WTC11 (cell line): ENCODE measurements around the gene SMIM10L1. TPM values are rescaled to one million over a fixed set of nuclear protein-coding genes. Genes with fewer than 3 reads are reported as not detected.

ENCODE experiments used
- ATAC-seq: fragments of 200-7000 bp; cut with Tn5 transposase; 2 replicates; pipeline ENCODE4 v1.10.0; 2021; ENCODE audit warnings: mild to moderate bottlenecking, moderate library complexity
- CTCF ChIA-PET: fragments of 300-600 bp; sonication (Branson Sonifier 250); formaldehyde crosslinking; loops from one replicate; lab custom pipeline; 2021; ENCODE audit warnings: antibody characterized with exemption; lab: Charles Lee
- POLR2A ChIA-PET: fragments of 350-600 bp; sonication (Branson Sonifier 250); formaldehyde crosslinking; loops from one replicate; lab custom pipeline; 2021; ENCODE audit warnings: antibody characterized with exemption; lab: Charles Lee
- DNase-seq: peaks from one replicate; pipeline ENCODE4 v3.0.0; 2021; ENCODE audit warnings: low spot score
- H3K27ac Mint-ChIP-seq: 2 replicates; pipeline ENCODE4 v1.8.0; 2021; ENCODE audit warnings: mixed read lengths
- H3K27me3 Mint-ChIP-seq: 2 replicates; pipeline ENCODE4 v1.8.0; 2021; ENCODE audit warnings: low read depth, mild to moderate bottlenecking, moderate library complexity, mixed read lengths
- H3K36me3 Mint-ChIP-seq: 2 replicates; pipeline ENCODE4 v1.8.0; 2021; ENCODE audit warnings: mixed read lengths
- H3K4me1 Mint-ChIP-seq: 2 replicates; pipeline ENCODE4 v1.8.0; 2022; ENCODE audit warnings: mixed read lengths
- H3K4me3 Mint-ChIP-seq: 2 replicates; pipeline ENCODE4 v1.8.0; 2021; ENCODE audit warnings: mild to moderate bottlenecking, moderate library complexity, mixed read lengths
- H3K9me3 Mint-ChIP-seq: 2 replicates; pipeline ENCODE4 v1.8.0; 2021; ENCODE audit warnings: mixed read lengths
- EMX1 ChIP-seq: fragments of 250-450 bp; sonication (Bioruptor Pico); IDR thresholded peaks from 2 replicates; pipeline ENCODE4 v1.8.0; 2021; ENCODE audit warnings: mild to moderate bottlenecking
- ETV6 ChIP-seq: sonication (generic); formaldehyde crosslinking; IDR thresholded peaks from 2 replicates; pipeline ENCODE4 v1.8.1; 2022; ENCODE audit warnings: mild to moderate bottlenecking, missing genetic modification reagents
- FOXP1 ChIP-seq: sonication (generic); formaldehyde crosslinking; IDR thresholded peaks from 2 replicates; pipeline ENCODE4 v1.8.0; 2022; ENCODE audit warnings: missing genetic modification reagents, mild to moderate bottlenecking, moderate library complexity, borderline replicate concordance
- GABPB1 ChIP-seq: sonication (generic); formaldehyde crosslinking; IDR thresholded peaks from 2 replicates; pipeline ENCODE4 v1.8.1; 2023; ENCODE audit warnings: mild to moderate bottlenecking, missing genetic modification reagents
- GTF2I ChIP-seq: fragments of 250-450 bp; sonication (Bioruptor Pico); conservative IDR thresholded peaks from 2 replicates; pipeline ENCODE4 v1.4.0; 2021; ENCODE audit warnings: mild to moderate bottlenecking
- NFATC4 ChIP-seq: fragments of 250-450 bp; sonication (Bioruptor Pico); IDR thresholded peaks from 2 replicates; pipeline ENCODE4 v1.9.0; 2021; ENCODE audit warnings: mild to moderate bottlenecking
- NFE2L1 ChIP-seq: sonication (generic); formaldehyde crosslinking; IDR thresholded peaks from 2 replicates; pipeline ENCODE4 v1.8.1; 2023; ENCODE audit warnings: missing genetic modification reagents
- NR3C1 ChIP-seq: sonication (generic); formaldehyde crosslinking; conservative IDR thresholded peaks from 2 replicates; pipeline ENCODE4 v1.8.1; 2023; ENCODE audit warnings: low read depth, mild to moderate bottlenecking, missing genetic modification reagents
- SOX15 ChIP-seq: fragments of 250-450 bp; sonication (Bioruptor Pico); IDR thresholded peaks from 2 replicates; pipeline ENCODE4 v1.9.0; 2021; ENCODE audit warnings: mild to moderate bottlenecking
- SP1 ChIP-seq: sonication (generic); formaldehyde crosslinking; conservative IDR thresholded peaks from 2 replicates; pipeline ENCODE4 v1.8.1; 2022; ENCODE audit warnings: missing genetic modification reagents
- TEAD1 ChIP-seq: sonication (generic); formaldehyde crosslinking; IDR thresholded peaks from 2 replicates; pipeline ENCODE4 v1.8.0; 2022; ENCODE audit warnings: mild to moderate bottlenecking, missing genetic modification reagents
- TP53 ChIP-seq: sonication (generic); formaldehyde crosslinking; IDR thresholded peaks from 2 replicates; pipeline ENCODE4 v1.8.1; 2023; ENCODE audit warnings: mild to moderate bottlenecking, missing genetic modification reagents
- ZNF121 ChIP-seq: sonication (generic); formaldehyde crosslinking; IDR thresholded peaks from 2 replicates; pipeline ENCODE4 v1.8.0; 2023; ENCODE audit warnings: missing genetic modification reagents
- ZNF219 ChIP-seq: sonication (generic); formaldehyde crosslinking; IDR thresholded peaks from 2 replicates; pipeline ENCODE4 v1.8.0; 2023; ENCODE audit warnings: missing genetic modification reagents, mild to moderate bottlenecking, borderline replicate concordance
- total RNA-seq: library from RNA; stranded (reverse); gene quantifications from 3 replicates; pipeline ENCODE4 v1.2.3, GENCODE V29; 2021
- TF ChIP-seq, protein P1 (sequence below): sonication (generic); formaldehyde crosslinking; IDR thresholded peaks from 2 replicates; pipeline ENCODE4 v1.8.1; 2023; ENCODE audit warnings: mild to moderate bottlenecking, missing genetic modification reagents, moderate library complexity
- TF ChIP-seq, protein P2 (sequence below): fragments of 250-450 bp; sonication (Bioruptor Pico); IDR thresholded peaks from 2 replicates; pipeline ENCODE4 v1.9.0; 2021; ENCODE audit warnings: mild to moderate bottlenecking
- TF ChIP-seq, protein P3 (sequence below): fragments of 250-450 bp; sonication (Bioruptor Pico); IDR thresholded peaks from 2 replicates; pipeline ENCODE4 v1.9.0; 2021; ENCODE audit warnings: mild to moderate bottlenecking, borderline replicate concordance
- TF ChIP-seq, protein P4 (sequence below): sonication (generic); formaldehyde crosslinking; conservative IDR thresholded peaks from 2 replicates; pipeline ENCODE4 v1.8.1; 2023; ENCODE audit warnings: mild to moderate bottlenecking, low read depth, missing genetic modification reagents, moderate library complexity
- TF ChIP-seq, protein P5 (sequence below): fragments of 250-450 bp; sonication (Bioruptor Pico); IDR thresholded peaks from 2 replicates; pipeline ENCODE4 v1.8.0; 2021; ENCODE audit warnings: mild to moderate bottlenecking
- TF ChIP-seq, protein P6 (sequence below): fragments of 200-600 bp; IDR thresholded peaks from 2 replicates; pipeline ENCODE4 v1.8.0; 2022; ENCODE audit warnings: antibody characterized with exemption

SMIM10L1 gene
- total RNA-seq, 1 experiment from 2014 or later, result 12.2 TPM

DNA sequence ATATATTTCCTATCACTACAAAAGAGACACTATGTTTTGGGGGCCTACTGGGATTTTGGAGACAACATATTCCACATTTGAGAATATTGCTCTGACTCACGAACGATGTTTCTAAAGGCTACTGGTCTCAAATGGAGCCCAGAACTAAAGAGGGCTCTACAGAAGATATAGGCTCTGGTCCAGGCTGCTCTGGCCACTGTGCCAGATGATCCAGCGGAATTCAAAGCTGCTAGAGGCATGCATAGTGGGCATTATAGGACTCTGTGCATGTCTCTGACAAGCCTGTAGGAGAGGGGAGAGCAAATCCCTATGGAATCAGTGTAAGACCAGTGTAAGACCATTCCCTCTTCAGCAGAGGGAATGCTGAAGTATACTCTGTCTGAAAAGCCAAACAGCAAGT, 40.6 kb upstream of the SMIM10L1 start:
- H3K9me3 Mint-ChIP-seq, result peaks cover 12% of the 10 kb centered on the region
- ATAC-seq (no peak), DNase-seq (no peak)
- no peaks in the 10 kb centered on the region for H3K27me3 Mint-ChIP-seq
- peaks cover 20% of the 10 kb centered on the region for H3K36me3 Mint-ChIP-seq
- H3K27ac Mint-ChIP-seq, result peak overlapping the region; percentile 74
- TF ChIP-seq ZNF219 (CRISPR knock-in tag), result no peak
- TF ChIP-seq NFATC4 (CRISPR knock-in tag), result no peak
- TF ChIP-seq GTF2I (CRISPR knock-in tag), result no peak
- TF ChIP-seq, protein P1, sequence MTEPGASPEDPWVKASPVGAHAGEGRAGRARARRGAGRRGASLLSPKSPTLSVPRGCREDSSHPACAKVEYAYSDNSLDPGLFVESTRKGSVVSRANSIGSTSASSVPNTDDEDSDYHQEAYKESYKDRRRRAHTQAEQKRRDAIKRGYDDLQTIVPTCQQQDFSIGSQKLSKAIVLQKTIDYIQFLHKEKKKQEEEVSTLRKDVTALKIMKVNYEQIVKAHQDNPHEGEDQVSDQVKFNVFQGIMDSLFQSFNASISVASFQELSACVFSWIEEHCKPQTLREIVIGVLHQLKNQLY (CRISPR knock-in tag), result no peak
- no peak for TF ChIP-seq GABPB1 (CRISPR knock-in tag)
- TF ChIP-seq TP53 (CRISPR knock-in tag), result no peak
- TF ChIP-seq, protein P2, sequence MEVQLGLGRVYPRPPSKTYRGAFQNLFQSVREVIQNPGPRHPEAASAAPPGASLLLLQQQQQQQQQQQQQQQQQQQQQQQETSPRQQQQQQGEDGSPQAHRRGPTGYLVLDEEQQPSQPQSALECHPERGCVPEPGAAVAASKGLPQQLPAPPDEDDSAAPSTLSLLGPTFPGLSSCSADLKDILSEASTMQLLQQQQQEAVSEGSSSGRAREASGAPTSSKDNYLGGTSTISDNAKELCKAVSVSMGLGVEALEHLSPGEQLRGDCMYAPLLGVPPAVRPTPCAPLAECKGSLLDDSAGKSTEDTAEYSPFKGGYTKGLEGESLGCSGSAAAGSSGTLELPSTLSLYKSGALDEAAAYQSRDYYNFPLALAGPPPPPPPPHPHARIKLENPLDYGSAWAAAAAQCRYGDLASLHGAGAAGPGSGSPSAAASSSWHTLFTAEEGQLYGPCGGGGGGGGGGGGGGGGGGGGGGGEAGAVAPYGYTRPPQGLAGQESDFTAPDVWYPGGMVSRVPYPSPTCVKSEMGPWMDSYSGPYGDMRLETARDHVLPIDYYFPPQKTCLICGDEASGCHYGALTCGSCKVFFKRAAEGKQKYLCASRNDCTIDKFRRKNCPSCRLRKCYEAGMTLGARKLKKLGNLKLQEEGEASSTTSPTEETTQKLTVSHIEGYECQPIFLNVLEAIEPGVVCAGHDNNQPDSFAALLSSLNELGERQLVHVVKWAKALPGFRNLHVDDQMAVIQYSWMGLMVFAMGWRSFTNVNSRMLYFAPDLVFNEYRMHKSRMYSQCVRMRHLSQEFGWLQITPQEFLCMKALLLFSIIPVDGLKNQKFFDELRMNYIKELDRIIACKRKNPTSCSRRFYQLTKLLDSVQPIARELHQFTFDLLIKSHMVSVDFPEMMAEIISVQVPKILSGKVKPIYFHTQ (CRISPR knock-in tag), result no peak
- TF ChIP-seq FOXP1 (CRISPR knock-in tag), result no peak
- TF ChIP-seq NFE2L1 (CRISPR knock-in tag), result no peak
- TF ChIP-seq, protein P3, sequence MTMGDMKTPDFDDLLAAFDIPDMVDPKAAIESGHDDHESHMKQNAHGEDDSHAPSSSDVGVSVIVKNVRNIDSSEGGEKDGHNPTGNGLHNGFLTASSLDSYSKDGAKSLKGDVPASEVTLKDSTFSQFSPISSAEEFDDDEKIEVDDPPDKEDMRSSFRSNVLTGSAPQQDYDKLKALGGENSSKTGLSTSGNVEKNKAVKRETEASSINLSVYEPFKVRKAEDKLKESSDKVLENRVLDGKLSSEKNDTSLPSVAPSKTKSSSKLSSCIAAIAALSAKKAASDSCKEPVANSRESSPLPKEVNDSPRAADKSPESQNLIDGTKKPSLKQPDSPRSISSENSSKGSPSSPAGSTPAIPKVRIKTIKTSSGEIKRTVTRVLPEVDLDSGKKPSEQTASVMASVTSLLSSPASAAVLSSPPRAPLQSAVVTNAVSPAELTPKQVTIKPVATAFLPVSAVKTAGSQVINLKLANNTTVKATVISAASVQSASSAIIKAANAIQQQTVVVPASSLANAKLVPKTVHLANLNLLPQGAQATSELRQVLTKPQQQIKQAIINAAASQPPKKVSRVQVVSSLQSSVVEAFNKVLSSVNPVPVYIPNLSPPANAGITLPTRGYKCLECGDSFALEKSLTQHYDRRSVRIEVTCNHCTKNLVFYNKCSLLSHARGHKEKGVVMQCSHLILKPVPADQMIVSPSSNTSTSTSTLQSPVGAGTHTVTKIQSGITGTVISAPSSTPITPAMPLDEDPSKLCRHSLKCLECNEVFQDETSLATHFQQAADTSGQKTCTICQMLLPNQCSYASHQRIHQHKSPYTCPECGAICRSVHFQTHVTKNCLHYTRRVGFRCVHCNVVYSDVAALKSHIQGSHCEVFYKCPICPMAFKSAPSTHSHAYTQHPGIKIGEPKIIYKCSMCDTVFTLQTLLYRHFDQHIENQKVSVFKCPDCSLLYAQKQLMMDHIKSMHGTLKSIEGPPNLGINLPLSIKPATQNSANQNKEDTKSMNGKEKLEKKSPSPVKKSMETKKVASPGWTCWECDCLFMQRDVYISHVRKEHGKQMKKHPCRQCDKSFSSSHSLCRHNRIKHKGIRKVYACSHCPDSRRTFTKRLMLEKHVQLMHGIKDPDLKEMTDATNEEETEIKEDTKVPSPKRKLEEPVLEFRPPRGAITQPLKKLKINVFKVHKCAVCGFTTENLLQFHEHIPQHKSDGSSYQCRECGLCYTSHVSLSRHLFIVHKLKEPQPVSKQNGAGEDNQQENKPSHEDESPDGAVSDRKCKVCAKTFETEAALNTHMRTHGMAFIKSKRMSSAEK (CRISPR knock-in tag), result no peak
- no peak for TF ChIP-seq EMX1 (CRISPR knock-in tag)
- TF ChIP-seq SOX15 (CRISPR knock-in tag), result no peak
- no peak for TF ChIP-seq TEAD1
- TF ChIP-seq ZNF121, result no peak
- TF ChIP-seq, protein P4, sequence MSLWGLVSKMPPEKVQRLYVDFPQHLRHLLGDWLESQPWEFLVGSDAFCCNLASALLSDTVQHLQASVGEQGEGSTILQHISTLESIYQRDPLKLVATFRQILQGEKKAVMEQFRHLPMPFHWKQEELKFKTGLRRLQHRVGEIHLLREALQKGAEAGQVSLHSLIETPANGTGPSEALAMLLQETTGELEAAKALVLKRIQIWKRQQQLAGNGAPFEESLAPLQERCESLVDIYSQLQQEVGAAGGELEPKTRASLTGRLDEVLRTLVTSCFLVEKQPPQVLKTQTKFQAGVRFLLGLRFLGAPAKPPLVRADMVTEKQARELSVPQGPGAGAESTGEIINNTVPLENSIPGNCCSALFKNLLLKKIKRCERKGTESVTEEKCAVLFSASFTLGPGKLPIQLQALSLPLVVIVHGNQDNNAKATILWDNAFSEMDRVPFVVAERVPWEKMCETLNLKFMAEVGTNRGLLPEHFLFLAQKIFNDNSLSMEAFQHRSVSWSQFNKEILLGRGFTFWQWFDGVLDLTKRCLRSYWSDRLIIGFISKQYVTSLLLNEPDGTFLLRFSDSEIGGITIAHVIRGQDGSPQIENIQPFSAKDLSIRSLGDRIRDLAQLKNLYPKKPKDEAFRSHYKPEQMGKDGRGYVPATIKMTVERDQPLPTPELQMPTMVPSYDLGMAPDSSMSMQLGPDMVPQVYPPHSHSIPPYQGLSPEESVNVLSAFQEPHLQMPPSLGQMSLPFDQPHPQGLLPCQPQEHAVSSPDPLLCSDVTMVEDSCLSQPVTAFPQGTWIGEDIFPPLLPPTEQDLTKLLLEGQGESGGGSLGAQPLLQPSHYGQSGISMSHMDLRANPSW (CRISPR knock-in tag), result no peak
- TF ChIP-seq, protein P5, sequence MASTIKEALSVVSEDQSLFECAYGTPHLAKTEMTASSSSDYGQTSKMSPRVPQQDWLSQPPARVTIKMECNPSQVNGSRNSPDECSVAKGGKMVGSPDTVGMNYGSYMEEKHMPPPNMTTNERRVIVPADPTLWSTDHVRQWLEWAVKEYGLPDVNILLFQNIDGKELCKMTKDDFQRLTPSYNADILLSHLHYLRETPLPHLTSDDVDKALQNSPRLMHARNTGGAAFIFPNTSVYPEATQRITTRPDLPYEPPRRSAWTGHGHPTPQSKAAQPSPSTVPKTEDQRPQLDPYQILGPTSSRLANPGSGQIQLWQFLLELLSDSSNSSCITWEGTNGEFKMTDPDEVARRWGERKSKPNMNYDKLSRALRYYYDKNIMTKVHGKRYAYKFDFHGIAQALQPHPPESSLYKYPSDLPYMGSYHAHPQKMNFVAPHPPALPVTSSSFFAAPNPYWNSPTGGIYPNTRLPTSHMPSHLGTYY (CRISPR knock-in tag), result no peak
- no peak for TF ChIP-seq SP1 (CRISPR knock-in tag)
- no peak for TF ChIP-seq ETV6
- TF ChIP-seq, protein P6, sequence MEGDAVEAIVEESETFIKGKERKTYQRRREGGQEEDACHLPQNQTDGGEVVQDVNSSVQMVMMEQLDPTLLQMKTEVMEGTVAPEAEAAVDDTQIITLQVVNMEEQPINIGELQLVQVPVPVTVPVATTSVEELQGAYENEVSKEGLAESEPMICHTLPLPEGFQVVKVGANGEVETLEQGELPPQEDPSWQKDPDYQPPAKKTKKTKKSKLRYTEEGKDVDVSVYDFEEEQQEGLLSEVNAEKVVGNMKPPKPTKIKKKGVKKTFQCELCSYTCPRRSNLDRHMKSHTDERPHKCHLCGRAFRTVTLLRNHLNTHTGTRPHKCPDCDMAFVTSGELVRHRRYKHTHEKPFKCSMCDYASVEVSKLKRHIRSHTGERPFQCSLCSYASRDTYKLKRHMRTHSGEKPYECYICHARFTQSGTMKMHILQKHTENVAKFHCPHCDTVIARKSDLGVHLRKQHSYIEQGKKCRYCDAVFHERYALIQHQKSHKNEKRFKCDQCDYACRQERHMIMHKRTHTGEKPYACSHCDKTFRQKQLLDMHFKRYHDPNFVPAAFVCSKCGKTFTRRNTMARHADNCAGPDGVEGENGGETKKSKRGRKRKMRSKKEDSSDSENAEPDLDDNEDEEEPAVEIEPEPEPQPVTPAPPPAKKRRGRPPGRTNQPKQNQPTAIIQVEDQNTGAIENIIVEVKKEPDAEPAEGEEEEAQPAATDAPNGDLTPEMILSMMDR, result no peak
- TF ChIP-seq NR3C1 (CRISPR knock-in tag), result no peak
- H3K4me3 Mint-ChIP-seq, result no peak overlapping the region
- ChIA-PET POLR2A (no interaction called here), CTCF (no interaction called here)
- peaks cover 4% of the 10 kb centered on the region; the same call in 1 of the 2 replicates for H3K4me1 Mint-ChIP-seq
